GM12875 (cell line): ENCODE results near the gene GRM7.

Experiments used
- H3K4me3 ChIP-seq: one replicate; pipeline ENCODE4 v1.5.1; 2011; ENCODE audit warnings: low read depth, low read length, control low read depth
- TF ChIP-seq, protein P1 (sequence below): IDR thresholded peaks from 2 replicates; pipeline ENCODE4 v1.5.1; 2011; ENCODE audit warnings: low read depth, mild to moderate bottlenecking, control low read depth, inconsistent platforms, low read length, moderate library complexity, borderline replicate concordance; ENCODE audit not compliant: insufficient read depth

The GRM7 gene

DNA sequence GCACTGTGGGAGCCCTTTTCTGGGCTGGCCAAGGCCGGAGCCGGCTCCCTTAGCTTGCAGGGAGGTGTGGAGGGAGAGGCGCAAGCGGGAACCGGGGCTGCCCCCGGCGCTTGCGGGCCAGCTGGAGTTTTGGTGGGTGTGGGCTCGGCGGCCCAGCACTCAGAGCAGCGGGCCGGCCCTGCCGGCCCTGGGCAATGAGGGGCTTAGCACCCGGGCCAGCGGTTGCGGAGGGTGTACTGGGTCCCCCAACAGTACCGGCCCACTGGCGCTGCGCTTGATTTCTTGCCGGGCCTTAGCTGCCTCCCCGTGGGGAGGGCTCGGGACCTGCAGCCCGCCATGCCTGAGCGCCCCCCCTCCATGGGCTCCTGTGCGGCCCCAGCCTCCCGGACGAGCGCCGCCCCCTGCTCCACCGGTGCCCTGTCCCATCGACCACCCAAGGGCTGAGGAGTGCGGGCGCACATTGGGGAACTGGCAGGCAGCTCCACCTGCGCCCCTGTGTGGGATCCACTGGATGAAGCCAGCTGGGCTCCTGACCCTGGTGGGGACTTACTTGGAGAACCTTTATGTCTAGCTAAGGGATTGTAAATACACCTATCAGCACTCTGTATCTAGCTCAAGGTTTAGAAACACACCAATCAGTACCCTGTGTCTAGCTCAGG, 707.7 kb downstream of the GRM7 start:
- TF ChIP-seq, protein P1, sequence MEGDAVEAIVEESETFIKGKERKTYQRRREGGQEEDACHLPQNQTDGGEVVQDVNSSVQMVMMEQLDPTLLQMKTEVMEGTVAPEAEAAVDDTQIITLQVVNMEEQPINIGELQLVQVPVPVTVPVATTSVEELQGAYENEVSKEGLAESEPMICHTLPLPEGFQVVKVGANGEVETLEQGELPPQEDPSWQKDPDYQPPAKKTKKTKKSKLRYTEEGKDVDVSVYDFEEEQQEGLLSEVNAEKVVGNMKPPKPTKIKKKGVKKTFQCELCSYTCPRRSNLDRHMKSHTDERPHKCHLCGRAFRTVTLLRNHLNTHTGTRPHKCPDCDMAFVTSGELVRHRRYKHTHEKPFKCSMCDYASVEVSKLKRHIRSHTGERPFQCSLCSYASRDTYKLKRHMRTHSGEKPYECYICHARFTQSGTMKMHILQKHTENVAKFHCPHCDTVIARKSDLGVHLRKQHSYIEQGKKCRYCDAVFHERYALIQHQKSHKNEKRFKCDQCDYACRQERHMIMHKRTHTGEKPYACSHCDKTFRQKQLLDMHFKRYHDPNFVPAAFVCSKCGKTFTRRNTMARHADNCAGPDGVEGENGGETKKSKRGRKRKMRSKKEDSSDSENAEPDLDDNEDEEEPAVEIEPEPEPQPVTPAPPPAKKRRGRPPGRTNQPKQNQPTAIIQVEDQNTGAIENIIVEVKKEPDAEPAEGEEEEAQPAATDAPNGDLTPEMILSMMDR = no peak
- H3K4me3 ChIP-seq = no peak overlapping the region

DNA sequence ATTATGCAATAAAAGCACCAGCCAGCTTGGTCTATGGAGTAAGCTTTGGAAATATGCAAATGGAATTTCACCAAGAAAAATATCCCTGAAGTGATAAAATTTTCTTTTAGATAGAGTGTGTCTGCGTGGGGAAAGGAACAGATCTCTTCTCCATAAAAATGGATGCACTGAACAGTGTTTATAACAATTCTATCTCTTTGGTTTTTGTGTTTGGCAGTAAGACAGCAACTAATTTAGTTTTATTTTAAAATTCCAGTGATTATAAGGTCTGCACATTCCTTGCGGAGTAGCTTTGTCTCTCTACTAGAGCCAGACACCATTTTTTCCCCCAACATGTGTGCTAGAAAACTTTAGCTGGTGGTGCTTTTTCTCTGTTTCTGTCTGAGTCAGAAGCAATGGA, 712.4 kb downstream of the GRM7 start:
- TF ChIP-seq, protein P1 = no peak
- H3K4me3 ChIP-seq = no peak overlapping the region

DNA sequence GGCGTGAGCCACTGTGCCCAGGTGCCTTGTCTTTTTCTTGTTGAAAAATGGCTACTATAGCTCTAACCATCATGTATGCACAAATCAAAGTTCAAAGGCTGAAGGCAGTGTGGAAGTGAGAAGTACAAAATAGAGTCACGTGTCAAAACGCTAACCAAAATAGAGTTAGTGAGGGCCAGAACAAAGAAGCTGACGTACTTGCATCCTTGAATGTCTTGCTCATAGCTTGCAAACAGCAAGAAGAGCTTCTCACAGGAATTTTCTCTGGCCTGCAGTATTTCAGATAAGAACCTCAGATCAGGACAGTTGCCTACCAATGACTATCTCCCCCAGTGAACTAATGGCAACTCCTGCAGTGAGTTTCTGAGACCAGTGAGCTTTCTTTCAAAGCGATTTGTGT, 713.5 kb downstream of the GRM7 start:
- TF ChIP-seq, protein P1 = no peak
- no peak overlapping the region for H3K4me3 ChIP-seq

DNA sequence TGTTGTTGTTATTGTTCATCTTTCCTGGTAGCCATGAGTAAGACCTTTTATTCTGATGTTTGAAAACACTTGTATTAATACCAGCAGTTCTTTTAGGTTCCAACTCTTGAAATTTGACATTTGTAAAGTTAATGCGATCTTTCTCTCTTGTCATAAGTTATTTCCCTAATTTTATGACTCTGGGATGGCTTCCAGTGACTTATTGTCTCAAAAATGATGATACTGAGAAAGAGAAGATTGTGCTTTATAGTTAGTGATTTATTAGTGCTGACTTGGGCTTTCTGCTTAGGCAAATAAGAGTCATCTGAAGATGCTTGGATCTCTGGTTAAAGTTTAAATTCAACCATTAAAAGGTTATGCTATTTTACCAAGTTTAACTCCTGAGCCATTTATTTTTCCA, 715.2 kb downstream of the GRM7 start:
- no peak overlapping the region for H3K4me3 ChIP-seq
- TF ChIP-seq, protein P1 = no peak

DNA sequence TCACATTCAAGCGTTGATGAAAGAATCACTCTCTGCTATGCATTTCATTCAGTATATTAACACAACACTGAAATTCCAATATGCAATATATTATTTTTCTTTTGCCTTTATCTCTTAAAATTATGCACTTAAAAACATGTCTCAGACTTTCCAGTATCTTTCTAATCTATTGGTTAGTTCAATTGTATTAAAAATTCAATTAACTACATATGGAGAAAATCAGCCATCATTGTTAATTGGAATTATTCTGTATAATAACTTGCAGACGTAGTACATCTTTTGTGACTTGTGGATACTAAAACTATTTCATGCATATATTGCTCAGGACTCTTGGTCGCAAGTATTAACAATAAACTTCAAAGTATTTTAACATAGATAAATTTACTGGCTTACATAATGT, 715.6 kb downstream of the GRM7 start:
- H3K4me3 ChIP-seq = no peak overlapping the region
- TF ChIP-seq, protein P1 = no peak

DNA sequence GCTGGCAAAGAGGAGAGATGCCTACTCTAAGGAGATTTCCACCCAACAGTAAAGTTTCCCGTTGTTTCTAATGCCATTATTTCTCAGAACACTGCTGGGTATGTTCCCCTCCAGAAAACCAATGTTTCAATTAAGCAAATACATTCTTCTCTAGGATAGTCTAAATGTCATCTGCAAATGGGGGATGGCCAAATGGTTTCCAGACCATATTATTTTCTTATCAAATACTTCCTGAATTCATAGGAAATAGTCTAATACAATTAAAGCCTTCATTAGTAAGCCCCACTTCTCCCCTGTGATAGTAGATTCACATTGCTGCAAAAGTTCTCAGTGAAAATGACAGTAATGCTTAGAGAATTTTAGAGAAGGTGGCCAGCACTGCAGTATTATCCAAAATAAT, 716.6 kb downstream of the GRM7 start:
- no peak overlapping the region for H3K4me3 ChIP-seq
- TF ChIP-seq, protein P1 = no peak

DNA sequence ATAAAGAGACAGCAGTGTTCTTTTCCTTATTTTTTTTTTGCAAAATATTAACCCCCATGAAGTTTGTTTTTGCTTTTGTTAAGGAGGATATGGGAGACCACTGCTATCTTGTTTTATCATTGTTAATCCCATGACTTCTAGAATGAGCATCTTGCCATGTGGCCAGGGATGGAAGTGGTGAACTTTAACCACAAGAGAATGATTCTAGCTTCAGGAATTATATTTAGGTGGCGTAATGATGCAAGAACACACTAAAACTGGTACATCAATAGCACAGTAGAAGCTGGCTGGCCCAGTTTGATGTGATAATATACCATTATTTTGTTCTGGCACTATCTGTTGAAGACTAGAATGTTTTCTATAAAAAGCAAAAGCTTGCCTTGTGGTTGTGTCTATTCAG, 720.9 kb downstream of the GRM7 start:
- TF ChIP-seq, protein P1 = no peak

More for the DNA sequence above, 720.9 kb downstream of the GRM7 start:
- no peak overlapping the region for H3K4me3 ChIP-seq
